ENCODE data around the gene AP3S1. TPM values are rescaled to one million over a fixed set of nuclear protein-coding genes. Genes with fewer than 3 reads are reported as not detected.

Gene AP3S1
- total RNA-seq, 4 donors from 2014 or later = 69.5 to 175 (median 109) TPM

- no peak for TF ChIP-seq CTCF (IDR thresholded peaks at IDR 0.05; ENCODE audit: low read depth)
Measured at GRCh38 chr5:115940080-115940810, 98.5 kb downstream of the AP3S1 start.

- no peak for TF ChIP-seq CTCF (IDR thresholded peaks at IDR 0.05; ENCODE audit: low read depth)
Measured at GRCh38 chr5:115941051-115941675, 99.4 kb downstream of the AP3S1 start.

GRCh38 chr5:115944501-115944900 lies 102.8 kb downstream of the AP3S1 start:
- TF ChIP-seq CTCF (IDR thresholded peaks at IDR 0.05; ENCODE audit: low read depth) = no peak

DNA sequence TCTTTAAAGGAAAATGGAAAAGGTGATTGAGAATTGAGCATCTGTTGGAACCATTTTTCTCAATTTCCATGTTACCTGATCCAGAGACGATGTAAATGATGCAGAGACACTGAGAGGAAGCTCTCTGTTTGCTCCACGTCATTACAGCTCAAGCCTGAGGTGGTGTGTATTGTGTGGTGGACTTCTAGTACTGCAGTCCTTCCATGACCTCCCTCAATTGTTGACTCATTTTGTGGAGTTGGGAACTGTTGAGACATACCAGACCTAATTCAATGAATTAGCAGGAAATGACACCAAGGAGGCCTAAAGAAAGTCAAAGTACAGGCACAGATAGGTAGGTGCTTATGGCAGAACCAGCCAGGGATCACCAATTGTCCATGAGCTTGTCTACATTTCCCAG lies 104.9 kb downstream of the AP3S1 start:
- no peak for TF ChIP-seq CTCF (IDR thresholded peaks at IDR 0.05; ENCODE audit: low read depth)

DNA sequence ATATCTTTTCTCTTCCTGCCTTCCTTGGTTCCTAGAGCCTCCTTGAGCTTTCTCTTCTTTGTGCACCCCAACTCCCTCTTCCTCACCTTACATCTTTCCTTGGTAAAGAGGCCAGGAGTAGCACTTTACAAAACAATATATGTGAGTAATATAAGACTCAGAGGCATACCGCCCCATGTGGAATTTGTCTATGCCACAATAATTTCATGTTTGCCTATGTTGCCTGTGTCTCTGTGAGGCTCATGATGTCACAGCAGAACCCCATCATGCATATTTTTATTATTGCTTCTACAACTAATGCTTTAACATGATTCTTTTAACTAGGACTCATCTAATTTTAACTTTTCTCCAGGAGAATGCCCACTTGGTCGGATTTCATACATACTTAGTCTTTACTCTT lies 105.5 kb downstream of the AP3S1 start:
- no peak for TF ChIP-seq CTCF (IDR thresholded peaks at IDR 0.05; ENCODE audit: low read depth)

DNA sequence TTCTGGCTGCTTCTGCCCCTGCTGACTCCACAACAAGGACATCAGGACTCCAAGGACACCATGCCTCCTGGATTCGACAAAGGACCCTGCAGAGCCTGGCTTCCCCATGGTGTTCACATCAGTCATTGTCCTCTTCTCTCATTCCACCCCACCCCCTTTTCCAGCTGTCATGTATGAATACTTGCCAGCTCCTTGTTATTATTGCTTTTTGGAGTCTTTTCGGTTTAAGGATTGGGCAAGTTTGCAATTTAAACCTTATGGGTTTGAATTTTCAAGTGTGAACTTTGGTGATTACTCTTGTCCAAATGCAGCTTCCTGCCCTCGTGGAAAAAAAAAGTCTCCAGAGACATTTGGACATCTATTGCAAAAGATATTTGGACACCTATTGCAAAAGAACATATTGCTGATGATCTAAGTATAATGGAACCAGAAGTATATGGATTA lies 106.4 kb downstream of the AP3S1 start:
- no peak for TF ChIP-seq CTCF (IDR thresholded peaks at IDR 0.05; ENCODE audit: low read depth)

DNA sequence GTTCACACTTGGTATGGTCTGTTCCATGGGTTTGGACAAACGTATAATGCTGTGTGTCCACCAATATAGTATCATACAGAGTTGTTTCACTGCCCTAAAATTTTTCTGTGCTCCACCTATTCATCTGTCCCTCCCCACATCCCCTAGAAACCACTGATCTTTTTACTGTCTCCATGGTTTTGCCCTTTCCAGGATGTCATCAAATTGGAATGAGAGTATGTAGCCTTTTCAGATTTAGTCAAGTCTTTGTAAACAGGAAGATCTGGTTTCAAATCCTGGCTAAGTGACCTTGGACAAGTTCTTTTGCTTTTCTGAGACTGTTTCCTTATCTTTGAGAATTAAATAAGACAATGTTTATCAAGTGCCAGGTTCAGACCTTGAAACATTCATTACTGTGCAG lies 107.4 kb downstream of the AP3S1 start:
- TF ChIP-seq CTCF (IDR thresholded peaks at IDR 0.05; ENCODE audit: low read depth) = no peak

Measured in subcutaneous adipose tissue (tissue), 4 donors.